Mononuclear cell (primary cell): ENCODE data around the gene LIMS2. TPM values are rescaled to one million over a fixed set of nuclear protein-coding genes. Genes with fewer than 3 reads are reported as not detected.

Source experiments
- H3K27me3 ChIP-seq: 2 replicates; pipeline ENCODE4 v1.6.0; 2011; ENCODE audit warnings: low read length, control low read depth; ENCODE audit not compliant: insufficient read depth
- H3K4me1 ChIP-seq: 2 replicates; pipeline ENCODE4 v1.5.1; 2011; ENCODE audit warnings: mild to moderate bottlenecking, low read length, control low read depth; ENCODE audit not compliant: insufficient read depth
- H3K4me3 ChIP-seq: 2 replicates; pipeline ENCODE4 v1.5.1; 2011; ENCODE audit warnings: mild to moderate bottlenecking, low read length, moderate library complexity
- H3K9me3 ChIP-seq: 2 replicates; pipeline ENCODE4 v1.5.1; 2011; ENCODE audit warnings: low read depth, mild to moderate bottlenecking, control low read depth, low read length
- total RNA-seq: library from RNA; depleted of rRNA; stranded (reverse); fragments of >200 nt; gene quantifications from one replicate; pipeline ENCODE4 v1.2.3, GENCODE V29; 2012

The LIMS2 gene
- total RNA-seq, 1 donor = 1.2 TPM

DNA sequence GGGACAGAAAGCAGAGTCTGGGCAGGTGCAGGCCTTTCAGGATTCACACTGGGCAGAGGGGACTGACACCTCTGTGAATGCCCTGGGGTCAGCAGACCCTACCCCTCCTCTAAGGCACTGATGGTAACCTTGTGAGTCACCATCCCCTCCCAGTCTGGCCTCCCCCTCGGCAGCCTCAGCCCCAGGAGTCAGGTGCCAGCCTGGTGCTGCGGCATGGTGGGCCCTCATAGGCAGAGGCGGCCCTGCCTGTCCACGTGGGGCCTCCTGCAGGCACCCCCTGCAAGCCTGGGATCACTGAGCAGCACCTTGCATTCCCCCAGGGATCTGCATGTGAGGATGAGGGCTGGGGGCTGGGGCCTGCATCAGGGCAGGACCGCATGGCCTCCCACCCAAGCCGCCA, 34.2 kb downstream of the LIMS2 start:
- no peaks in the 10 kb centered on the region for H3K27me3 ChIP-seq
- no peaks in the 10 kb centered on the region for H3K9me3 ChIP-seq
- peaks cover 59% of the 10 kb centered on the region for H3K4me1 ChIP-seq
- no peak overlapping the region for H3K4me3 ChIP-seq

DNA sequence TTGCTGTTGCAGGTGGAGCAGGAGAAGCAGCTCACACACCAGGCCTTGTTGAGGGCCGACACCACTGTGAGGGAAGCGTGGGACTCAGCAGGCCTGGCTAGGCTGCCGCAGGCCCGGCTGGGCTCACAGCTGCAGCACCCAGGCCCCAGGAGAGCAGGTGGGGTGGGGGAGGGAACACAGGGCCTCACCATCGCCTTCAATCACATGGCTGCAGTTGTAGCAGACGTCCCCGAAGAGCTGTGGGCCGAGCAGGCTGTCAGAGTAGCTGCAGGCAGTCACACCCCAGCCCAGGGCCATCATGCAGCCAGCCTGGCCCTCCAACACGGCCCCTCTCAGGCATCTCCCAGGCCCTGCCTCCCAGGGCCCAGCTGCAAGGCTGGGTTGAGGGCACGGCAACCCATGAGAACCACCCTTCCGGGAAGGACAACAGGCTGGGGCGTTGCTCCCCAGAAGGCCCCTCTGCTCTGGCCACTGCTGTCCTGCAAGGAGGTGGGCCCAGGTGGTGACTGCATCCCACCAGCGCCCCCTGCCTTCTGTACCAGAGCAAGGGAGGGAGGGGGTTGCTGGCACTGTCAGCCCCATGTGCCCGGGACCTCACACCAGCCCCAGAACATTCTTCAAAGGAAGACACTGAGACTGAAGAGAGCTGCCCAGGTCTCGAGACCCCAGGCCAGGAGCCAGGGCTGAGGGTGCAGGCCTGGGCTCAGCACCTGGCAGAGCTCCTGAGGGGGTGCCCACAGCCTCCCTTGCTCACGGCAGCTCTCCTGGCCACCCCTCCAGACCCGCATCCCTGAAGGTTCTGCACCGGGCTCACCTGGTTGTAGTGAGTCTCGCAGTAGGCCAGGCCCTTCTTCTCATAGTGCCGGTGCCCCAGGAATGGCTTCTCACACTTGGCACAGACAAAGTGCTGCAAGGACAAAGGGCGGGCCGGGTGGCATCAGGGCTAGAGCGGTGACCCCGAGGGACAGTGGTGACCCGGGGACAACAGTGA, 35.0 kb downstream of the LIMS2 start:
- Histone ChIP-seq H3K4me3 (no peak overlapping the region), H3K4me1 (peaks cover 67% of the 10 kb centered on the region), H3K9me3 (no peaks in the 10 kb centered on the region), H3K27me3 (no peaks in the 10 kb centered on the region)

DNA sequence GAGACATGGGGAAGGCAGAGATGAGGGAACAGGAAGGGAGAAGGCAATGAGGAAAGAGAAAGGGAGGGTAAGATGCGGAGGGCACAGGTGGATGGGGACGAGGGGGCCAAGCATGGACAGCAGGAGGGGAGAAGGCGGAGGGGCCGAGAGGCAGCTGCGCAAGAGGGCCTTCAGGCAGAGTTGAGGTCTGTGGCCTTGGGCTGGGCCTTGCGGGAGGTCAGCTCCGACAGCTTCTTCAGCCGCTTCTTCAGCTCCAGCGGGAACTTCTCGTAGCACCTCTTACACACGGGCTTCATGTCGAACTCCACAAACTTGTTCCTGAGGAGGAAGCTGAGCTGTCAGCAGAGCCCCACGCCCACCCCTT, 36.2 kb downstream of the LIMS2 start:
- Histone ChIP-seq H3K4me3 (no peak overlapping the region), H3K4me1 (peaks cover 72% of the 10 kb centered on the region), H3K27me3 (no peaks in the 10 kb centered on the region), H3K9me3 (no peaks in the 10 kb centered on the region)

DNA sequence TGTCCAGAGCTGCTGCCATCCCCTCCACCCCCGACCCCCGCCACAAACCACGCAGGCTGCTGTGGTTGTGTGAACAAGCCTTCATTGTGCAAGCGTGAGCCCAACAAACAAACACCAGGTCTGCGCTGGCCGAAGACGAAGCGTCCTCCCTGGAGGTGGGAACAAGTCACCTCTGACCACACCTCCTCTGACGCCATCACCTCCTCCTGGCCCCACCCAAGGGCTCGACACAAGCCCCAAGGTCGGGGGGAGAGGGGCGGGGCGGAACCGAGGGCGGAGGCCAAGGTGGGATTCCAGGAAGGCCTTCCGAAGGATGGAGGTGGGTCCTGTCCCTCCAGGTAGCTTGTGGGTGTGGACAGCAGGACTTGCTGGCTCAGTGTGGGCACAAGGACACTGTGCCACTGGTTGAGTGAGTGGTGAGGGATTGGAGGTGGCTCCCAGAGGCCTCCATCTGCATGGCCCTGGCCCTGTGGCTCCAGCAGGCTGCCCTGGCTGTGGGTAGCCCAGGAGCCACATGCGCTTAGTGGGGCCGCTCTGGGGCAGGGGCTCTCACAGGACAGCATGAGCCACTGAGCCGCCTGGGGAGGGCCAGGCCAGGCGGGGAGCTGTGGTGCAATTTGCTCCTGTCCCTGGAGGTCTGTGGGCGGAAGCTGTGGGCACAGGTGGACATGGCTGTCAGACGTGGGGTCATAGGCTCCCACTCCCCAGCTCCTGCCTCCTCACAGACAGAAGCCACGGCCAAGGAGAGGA, 36.8 kb downstream of the LIMS2 start:
- H3K4me3 ChIP-seq = no peak overlapping the region
- H3K9me3 ChIP-seq = no peaks in the 10 kb centered on the region
- peaks cover 78% of the 10 kb centered on the region for H3K4me1 ChIP-seq
- no peaks in the 10 kb centered on the region for H3K27me3 ChIP-seq

DNA sequence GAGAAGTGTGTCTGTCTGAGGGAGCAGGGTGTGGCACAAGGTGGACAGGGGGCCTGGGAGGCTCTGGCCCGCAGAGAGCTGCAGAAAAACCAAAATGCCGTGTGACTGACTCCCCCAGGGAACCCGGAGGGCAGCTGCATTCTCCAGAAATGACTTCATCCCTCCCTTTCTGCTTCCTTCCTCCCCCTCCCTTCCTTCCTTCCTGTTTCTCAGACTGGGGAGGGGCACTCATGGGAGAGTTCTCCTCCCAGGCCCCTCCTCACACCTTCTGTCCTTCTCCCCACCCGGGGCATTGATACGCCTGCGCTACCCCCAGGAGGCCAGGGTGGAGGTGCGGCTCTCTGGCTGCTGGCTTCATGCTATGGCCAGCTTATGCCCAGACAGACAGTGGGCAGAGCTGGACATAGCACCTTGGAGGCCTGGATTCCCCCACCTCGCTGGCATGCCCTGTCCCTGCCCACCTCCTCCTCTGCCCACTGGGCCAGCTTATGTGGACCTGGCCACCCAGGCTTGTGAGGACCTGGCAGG, 37.5 kb downstream of the LIMS2 start:
- no peaks in the 10 kb centered on the region for H3K27me3 ChIP-seq

DNA sequence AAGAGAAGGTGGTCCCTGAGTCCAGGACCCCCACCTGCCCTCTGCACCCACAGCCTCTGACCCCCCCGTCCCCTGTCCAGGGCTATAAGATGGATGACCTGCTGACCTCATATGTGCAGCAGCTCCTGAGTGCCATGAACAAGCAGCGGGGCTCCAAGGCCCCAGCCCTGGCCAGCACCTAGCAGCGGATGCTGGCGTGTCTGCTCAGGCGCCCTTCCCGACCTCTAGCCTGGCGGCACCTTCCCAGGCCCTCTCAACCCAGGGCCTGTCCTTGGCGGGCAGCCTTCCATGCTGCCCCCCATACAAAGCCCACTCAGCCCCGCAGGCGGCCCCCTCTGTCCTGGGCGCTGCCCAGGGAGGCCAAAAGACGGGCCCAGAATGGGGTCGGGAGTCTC, 38.1 kb downstream of the LIMS2 start:
- no peak overlapping the region for H3K4me3 ChIP-seq
- H3K9me3 ChIP-seq = no peaks in the 10 kb centered on the region
- no peaks in the 10 kb centered on the region for H3K27me3 ChIP-seq
- peaks cover 91% of the 10 kb centered on the region for H3K4me1 ChIP-seq

More for the DNA sequence above, 37.5 kb downstream of the LIMS2 start:
- H3K4me1 ChIP-seq = peaks cover 85% of the 10 kb centered on the region
- no peaks in the 10 kb centered on the region for H3K9me3 ChIP-seq
- no peak overlapping the region for H3K4me3 ChIP-seq

DNA sequence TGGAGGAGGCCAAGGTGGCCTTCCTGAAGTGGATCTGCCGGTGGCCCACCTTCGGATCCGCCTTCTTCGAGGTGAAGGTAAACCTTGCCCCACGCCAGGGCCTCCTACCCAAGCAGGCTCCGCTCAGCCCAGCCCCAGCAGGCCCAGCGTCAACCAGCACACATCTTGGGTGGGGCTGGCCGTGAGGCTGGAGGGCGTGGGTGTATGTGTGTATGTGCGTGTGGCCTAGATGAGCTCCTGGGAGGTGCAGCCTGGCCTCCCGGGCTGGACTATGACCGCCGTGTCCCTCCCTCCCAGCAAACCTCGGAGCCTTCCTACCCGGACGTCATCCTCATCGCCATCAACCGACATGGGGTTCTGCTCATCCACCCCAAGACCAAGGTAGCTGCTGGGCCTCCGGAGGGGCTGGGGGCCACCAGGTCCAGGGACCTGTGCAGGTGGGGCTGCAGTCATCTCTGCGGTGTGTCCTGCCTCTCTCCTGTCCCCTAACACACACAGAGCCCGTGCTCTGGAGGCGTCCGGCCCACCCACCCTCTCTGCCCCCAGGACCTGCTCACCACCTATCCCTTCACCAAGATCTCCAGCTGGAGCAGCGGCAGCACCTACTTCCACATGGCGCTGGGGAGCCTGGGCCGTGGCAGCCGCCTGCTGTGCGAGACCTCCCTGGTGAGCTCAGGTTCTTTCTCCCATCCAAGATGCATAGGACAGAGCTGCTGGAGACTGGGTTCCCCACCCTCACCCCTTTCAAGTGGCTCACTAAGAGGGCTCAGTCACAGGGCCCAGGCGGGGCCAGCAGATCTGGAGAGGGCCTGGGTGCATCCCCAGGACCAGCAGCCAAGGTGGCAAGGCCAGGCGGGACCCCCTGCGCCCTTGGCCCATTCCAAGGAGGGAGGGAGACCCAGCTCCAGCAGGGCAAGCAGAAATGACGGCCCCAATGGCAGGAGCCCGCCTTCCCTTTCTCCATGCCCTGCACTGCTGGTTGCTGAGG, 38.8 kb downstream of the LIMS2 start:
- Histone ChIP-seq H3K4me1 (peaks cover 92% of the 10 kb centered on the region), H3K27me3 (no peaks in the 10 kb centered on the region), H3K9me3 (no peaks in the 10 kb centered on the region), H3K4me3 (no peak overlapping the region)

DNA sequence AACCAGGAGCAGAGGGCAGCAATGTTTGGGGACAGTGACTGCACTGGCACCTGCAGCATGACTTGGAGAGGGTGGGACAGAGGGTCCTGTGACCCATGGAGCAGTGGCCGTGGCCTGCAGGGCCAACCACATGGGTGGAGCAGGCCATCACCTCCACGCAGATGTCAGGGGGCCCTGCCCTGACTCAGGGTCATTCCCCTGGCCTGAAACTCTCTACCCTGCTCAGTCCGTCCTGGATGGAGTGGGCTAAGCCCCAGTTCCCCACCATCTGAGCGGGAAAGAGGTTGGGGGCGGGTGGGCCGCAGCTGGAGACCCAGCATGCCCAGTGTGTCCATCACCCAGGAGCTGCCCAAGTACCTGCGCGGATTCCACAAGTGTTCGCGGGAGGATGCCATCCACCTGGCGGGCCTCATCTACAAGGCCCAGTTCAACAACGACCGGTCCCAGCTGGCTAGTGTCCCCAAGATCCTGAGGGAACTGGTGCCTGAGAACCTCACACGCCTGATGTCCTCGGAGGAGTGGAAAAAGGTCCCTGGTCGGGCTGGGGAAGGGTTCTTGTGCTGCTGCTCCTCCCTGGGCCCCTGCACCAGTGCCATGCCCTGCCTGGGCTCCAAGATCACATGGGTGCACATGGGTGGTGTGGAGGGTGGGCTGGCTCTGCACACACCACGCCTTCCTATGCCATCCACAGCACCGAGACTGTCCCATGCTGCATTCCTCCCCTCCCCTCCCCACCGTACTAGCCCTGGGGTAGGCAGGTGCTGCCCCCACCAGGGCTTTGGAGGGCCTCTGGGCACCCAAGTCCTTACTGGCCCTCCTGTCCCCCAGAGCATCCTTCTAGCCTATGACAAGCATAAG, 39.7 kb downstream of the LIMS2 start:
- Histone ChIP-seq H3K9me3 (no peaks in the 10 kb centered on the region), H3K4me1 (peaks cover 92% of the 10 kb centered on the region), H3K4me3 (no peak overlapping the region), H3K27me3 (no peaks in the 10 kb centered on the region)

DNA sequence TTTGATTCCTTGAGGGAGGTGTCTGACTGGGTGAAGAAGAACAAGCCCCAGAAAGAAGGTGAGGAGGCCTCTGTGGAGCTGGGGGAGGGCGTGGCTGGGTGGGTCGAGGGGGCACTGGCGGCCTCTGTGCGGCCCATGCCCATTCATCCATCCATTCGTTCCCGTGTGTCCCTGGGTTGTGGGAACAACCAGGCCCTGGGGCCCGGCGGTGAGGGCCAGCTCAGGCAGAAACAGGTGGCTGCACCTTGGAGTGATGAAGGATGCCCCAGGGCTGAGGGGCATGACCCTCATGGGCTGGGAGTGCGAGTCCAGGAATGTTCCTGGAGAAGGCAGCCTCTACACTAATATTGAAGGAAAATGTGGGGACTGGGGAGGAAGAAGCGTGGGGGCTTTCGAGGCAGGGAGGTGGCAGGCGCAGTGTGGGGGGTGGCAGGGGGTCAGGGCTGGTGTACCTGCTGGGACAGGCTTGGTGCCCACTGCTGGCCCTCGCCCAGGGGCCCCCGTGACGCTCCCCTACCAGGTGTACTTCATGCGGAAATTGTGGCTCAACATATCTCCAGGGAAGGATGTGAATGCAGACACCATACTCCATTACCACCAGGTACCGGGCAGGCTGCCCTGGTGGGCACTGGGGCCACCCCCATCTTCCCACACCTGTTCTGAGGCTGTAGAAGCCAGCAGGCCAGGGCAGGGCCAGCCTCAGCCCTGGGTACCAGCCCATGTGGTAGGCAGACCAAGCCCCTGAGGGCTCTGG, 40.5 kb downstream of the LIMS2 start:
- no peak overlapping the region for H3K4me3 ChIP-seq
- H3K9me3 ChIP-seq = no peaks in the 10 kb centered on the region
- H3K27me3 ChIP-seq = no peaks in the 10 kb centered on the region
- peaks cover 92% of the 10 kb centered on the region for H3K4me1 ChIP-seq

DNA sequence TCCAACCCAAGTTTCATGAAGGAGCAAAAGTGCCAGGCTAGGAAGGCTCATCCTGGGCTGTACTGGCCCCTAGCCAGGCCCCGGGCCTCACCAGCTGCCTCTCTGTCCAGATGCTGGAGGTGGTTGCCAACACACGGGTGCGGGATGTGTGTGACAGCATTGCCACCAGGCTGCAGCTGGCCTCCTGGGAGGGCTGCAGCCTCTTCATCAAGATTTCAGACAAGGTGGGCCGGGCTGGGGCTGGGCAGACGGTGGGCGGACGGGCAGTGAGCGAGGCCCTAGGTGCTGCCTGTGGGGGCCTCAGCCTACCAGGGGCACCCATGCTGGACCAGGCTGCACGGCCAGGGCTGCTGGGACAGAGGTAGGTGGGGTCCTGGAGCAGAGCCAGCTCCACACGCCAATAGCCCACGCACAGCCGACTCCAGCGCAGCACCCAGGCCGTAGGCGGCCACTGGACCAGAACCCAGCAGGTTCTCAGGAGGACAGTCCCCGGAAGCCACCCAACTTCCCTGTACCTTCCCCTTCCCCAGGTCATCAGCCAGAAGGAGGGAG, 41.2 kb downstream of the LIMS2 start:
- Histone ChIP-seq H3K27me3 (no peaks in the 10 kb centered on the region), H3K4me3 (no peak overlapping the region), H3K4me1 (peaks cover 88% of the 10 kb centered on the region), H3K9me3 (no peaks in the 10 kb centered on the region)

DNA sequence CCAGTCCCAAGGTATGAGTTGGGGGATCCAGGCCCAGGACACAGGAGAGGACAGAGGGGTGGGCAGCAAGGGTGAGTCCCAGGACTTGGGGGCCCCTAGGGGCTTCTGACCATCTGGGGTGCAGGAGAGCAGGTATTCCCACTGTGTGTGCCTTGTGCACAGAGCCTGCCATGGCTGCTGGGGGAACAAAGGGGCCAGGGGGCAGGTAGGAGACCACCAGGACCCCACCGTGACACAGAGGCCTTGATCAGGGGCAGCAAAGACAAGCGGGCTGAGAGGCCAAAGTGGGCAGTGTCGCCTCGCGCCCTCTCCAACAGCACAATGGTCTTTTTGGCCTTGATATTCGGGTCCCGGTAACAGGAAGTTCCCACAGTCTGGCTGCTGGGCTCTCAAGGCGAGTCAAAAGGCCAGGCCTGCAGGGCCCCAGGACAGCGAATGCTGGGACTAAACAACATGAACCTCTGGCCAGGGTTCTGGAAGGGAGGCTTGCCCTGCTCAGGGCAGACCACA, 41.7 kb downstream of the LIMS2 start:
- Histone ChIP-seq H3K4me3 (no peak overlapping the region), H3K4me1 (peaks cover 83% of the 10 kb centered on the region), H3K9me3 (no peaks in the 10 kb centered on the region), H3K27me3 (no peaks in the 10 kb centered on the region)

DNA sequence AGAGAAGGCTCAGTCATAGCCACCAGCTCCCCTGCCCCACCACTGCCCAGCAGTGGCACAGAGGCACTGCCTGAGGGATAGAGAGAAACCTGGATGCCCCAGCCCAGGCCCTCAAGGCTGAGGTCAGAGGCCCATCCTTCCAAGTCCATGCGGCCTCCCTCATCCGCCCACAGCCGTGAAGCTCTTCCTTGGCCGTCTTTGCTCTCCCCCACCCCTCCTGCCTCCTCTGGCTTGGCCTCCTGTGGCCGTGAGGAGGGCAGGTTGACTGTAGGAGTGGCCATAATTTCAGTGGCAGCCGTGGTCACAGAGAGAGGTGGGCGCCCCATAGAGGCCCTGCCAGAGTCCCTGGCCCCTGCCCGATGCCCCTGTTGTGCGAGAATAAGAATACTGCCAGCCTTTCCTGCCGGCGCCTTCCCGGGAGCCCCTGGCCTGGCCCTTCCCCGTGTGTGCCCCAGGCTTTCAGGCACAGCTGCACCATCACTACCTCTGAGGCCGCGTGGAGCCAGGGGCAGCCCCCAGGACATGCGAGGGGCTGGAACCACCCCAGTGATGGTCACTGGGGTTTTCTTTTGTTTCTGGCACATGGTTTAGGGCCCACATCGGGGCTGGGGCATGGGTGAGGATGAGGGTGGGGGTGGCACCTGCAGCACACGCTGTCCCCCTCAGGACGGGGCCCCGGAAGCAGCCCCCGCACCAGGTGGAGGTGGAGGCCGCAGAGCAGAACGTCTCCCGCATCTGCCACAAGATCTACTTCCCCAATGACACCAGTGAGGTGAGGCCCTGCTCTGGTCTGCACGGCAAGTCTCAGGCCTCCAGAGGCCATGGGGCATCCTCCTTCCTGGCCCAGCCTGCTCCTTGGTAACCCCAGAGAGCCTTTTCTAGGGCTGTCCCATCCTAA, 42.5 kb downstream of the LIMS2 start:
- no peaks in the 10 kb centered on the region for H3K27me3 ChIP-seq
- peaks cover 75% of the 10 kb centered on the region for H3K4me1 ChIP-seq
- no peaks in the 10 kb centered on the region for H3K9me3 ChIP-seq
- H3K4me3 ChIP-seq = no peak overlapping the region
